ENCODE data around the gene GREB1. TPM values are rescaled to one million over a fixed set of nuclear protein-coding genes. Genes with fewer than 3 reads are reported as not detected.

Gene GREB1
- total RNA-seq, 1 donor from 2014 or later, result 0.42 TPM

DNA sequence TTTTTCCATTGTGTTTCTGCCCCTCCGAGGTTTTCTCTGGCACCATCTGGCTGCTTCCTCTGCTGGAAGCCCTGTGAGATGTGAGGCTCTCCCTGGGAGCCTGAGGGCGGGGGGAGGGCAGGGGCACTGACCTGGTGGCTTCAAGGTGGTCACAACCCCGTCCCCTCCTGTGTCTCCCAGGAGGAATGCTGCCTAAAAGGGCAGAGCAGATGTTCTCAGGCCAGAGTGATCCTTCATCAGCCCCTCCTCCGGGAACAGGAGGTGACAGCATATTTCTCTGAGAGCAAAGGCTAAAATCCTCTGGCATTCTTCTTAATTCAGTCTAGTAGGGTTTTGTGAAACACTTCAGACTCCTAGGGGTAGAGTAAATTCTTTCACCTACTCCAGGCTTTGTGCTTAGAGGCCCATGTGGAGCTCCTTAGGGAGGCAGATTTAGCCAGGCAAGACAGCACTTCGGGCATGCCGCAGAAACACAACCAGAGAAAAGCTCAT, 18.3 kb upstream of the GREB1 start:
- Mint-ChIP-seq H3K9me3 (peaks cover 3% of the 10 kb centered on the region), H3K36me3 (ENCODE audit: low read depth) (no peaks in the 10 kb centered on the region), H3K27me3 (peaks cover 13% of the 10 kb centered on the region), H3K4me1 (no peaks in the 10 kb centered on the region), H3K27ac (no peak overlapping the region), H3K4me3 (no peak overlapping the region)
- POLR2A ChIA-PET, result no interaction called here
- ATAC-seq (ENCODE audit: low read depth), result no peak
- intact Hi-C loops (cut with micrococcal nuclease), result no loop called here
- DNase-seq, result no peak
- TF ChIP-seq, protein P1, sequence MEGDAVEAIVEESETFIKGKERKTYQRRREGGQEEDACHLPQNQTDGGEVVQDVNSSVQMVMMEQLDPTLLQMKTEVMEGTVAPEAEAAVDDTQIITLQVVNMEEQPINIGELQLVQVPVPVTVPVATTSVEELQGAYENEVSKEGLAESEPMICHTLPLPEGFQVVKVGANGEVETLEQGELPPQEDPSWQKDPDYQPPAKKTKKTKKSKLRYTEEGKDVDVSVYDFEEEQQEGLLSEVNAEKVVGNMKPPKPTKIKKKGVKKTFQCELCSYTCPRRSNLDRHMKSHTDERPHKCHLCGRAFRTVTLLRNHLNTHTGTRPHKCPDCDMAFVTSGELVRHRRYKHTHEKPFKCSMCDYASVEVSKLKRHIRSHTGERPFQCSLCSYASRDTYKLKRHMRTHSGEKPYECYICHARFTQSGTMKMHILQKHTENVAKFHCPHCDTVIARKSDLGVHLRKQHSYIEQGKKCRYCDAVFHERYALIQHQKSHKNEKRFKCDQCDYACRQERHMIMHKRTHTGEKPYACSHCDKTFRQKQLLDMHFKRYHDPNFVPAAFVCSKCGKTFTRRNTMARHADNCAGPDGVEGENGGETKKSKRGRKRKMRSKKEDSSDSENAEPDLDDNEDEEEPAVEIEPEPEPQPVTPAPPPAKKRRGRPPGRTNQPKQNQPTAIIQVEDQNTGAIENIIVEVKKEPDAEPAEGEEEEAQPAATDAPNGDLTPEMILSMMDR (IDR thresholded peaks at IDR 0.05), result no peak
- CTCF ChIA-PET, result no interaction called here

DNA sequence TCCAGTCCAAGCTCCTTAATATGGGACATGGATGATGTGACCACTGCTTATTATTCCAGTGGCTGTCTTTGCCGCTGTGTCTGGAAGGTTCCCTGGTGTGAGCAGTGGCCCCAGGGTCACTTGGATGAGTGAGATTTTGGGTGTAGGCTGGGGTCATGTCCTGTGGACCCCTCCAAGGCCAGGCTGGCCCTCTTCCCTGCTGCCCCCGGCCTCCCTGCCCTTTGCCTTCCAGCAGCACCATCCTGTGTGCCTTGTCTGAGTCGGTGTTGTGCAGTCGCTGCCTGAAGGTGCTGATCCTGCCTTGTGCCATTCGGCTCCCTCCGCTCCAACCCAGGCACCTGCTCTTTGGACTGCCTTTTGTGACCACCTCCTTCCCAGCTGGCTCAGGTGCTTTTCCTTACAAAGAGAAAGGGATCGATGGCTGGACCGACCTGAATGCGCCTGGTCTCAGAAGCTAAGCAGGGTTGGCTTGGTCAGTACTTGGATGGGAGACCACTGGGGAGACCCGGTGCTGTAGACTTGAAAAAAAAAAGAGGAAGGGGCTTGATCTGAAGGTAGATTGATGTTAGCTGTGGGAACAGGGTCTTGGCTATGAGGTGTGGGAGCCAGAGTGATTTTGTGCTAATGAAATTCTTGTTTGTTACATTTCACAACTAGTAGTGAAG, 16.7 kb upstream of the GREB1 start:
- ChIA-PET POLR2A (no interaction called here), CTCF (no interaction called here)
- H3K27me3 Mint-ChIP-seq, result peaks cover 8% of the 10 kb centered on the region
- H3K4me1 Mint-ChIP-seq, result no peaks in the 10 kb centered on the region
- H3K9me3 Mint-ChIP-seq, result peaks cover 3% of the 10 kb centered on the region
- TF ChIP-seq, protein P1 (IDR thresholded peaks at IDR 0.05), result no peak
- ATAC-seq (ENCODE audit: low read depth) (no peak), DNase-seq (no peak)
- no peak overlapping the region for H3K4me3 Mint-ChIP-seq
- intact Hi-C loops (cut with micrococcal nuclease), result no loop called here
- no peaks in the 10 kb centered on the region for H3K36me3 Mint-ChIP-seq (ENCODE audit: low read depth)
- H3K27ac Mint-ChIP-seq, result no peak overlapping the region

DNA sequence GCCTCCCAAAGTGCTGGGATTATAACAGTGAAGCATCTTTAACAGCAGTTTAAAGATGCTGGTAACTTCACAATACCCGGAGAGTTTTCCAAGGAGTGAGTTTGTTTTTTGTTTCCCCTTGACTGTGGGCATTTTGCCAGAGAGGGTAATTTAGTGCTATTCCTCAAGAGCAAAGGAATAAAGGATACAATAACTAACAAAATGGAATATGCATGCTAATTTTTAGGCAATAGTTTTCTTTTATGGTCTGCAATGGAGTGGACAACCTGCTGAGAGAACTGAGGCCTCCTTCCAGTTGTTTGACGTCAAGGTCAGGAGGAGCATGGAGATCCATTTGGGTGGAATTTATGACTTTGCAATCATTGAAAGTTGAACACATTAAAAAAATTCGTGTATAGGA, 15.9 kb upstream of the GREB1 start:
- ATAC-seq (ENCODE audit: low read depth) (no peak), DNase-seq (no peak)
- Mint-ChIP-seq H3K27ac (no peak overlapping the region), H3K9me3 (peaks cover 3% of the 10 kb centered on the region), H3K27me3 (peaks cover 8% of the 10 kb centered on the region), H3K4me3 (no peak overlapping the region), H3K36me3 (ENCODE audit: low read depth) (no peaks in the 10 kb centered on the region), H3K4me1 (no peaks in the 10 kb centered on the region)
- TF ChIP-seq, protein P1 (IDR thresholded peaks at IDR 0.05), result no peak
- POLR2A ChIA-PET, result no interaction called here
- CTCF ChIA-PET, result no interaction called here
- intact Hi-C loops (cut with micrococcal nuclease), result no loop called here

DNA sequence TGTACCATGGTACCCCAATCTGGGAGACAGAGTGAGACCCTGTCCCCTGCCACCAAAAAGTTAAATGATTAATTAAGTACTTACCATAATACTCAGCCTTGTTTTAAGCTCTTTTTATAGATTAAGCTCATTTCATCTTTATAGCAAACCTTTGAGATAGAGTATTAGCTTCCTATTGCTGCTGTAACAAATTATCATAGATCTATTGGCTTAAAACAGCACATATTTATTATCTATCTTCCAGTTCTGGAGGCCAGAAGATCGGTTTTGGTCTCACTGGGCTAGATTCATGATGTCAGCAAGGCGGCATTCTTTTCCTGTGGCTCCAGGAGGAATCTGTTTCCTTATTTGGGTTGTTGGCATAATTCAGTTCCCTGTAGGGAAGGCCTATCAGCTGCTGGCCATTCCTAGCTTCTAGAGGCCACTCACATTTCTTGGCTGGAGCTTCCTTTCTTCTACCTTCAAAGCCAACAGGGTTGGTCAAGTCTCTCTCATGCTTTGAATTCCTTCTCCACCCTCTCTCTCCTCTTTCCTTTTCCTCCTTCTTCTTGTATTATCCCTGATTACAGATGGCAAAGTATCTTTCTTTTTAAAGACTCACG, 13.7 kb upstream of the GREB1 start:
- CTCF ChIA-PET, result no interaction called here

DNA sequence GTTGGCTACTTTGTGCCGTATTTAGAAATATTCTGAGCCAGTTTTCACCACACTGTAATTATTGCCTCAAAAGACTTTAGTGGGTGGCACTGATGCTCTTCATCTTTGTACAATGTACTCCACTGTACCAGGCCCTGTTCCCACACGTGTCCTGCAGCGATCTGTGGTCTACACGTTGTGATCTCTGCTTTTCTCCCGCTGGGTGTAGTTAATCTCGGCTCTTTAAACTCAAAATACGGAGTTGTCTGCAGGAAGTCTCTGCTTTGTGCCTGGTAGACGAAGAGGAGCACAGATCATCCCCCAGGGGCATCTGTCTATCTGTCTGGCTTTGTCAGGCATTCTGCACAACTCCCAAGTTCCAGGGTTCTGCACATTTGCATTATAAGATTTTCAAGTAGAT, 12.1 kb upstream of the GREB1 start:
- ATAC-seq (ENCODE audit: low read depth), result no peak
- ChIA-PET POLR2A (no interaction called here), CTCF (no interaction called here)
- no peak overlapping the region for H3K4me3 Mint-ChIP-seq
- no peak for DNase-seq
- H3K9me3 Mint-ChIP-seq, result peaks cover 3% of the 10 kb centered on the region
- H3K27me3 Mint-ChIP-seq, result peaks cover 7% of the 10 kb centered on the region
- H3K4me1 Mint-ChIP-seq, result no peaks in the 10 kb centered on the region
- no peaks in the 10 kb centered on the region for H3K36me3 Mint-ChIP-seq (ENCODE audit: low read depth)
- TF ChIP-seq, protein P1 (IDR thresholded peaks at IDR 0.05), result no peak
- intact Hi-C loops (cut with micrococcal nuclease), result no loop called here
- no peak overlapping the region for H3K27ac Mint-ChIP-seq

More for the DNA sequence above, 13.7 kb upstream of the GREB1 start:
- Mint-ChIP-seq H3K9me3 (peaks cover 3% of the 10 kb centered on the region), H3K27ac (no peak overlapping the region), H3K36me3 (ENCODE audit: low read depth) (no peaks in the 10 kb centered on the region), H3K27me3 (peaks cover 7% of the 10 kb centered on the region), H3K4me1 (no peaks in the 10 kb centered on the region), H3K4me3 (no peak overlapping the region)
- intact Hi-C loops (cut with micrococcal nuclease), result no loop called here
- POLR2A ChIA-PET, result no interaction called here
- DNase-seq, result no peak
- no peak for ATAC-seq (ENCODE audit: low read depth)
- TF ChIP-seq, protein P1 (IDR thresholded peaks at IDR 0.05), result no peak
